A549 (cell line): ENCODE measurements around the gene MEA1. TPM values are rescaled to one million over a fixed set of nuclear protein-coding genes. Genes with fewer than 3 reads are reported as not detected.

Experiments
- ATAC-seq, 2 experiments: fragments of 200-7000 bp in 1 of 2; fragments of >200 bp in 1 of 2; cut with Nextera tagmentation in 1 of 2; cut with Tn5 transposase in 1 of 2; 3 replicates each; pipeline versions ENCODE4 v1.8.0 to v1.9.1; 2018 to 2020; ENCODE audit warnings: mild to moderate bottlenecking in 1 of 2, moderate library complexity in 1 of 2
- CTCF ChIA-PET: fragments of 300-600 bp; sonication (Branson Sonifier 250); formaldehyde crosslinking; extraction: SDS; loops from one replicate; lab custom pipeline; 2021; ENCODE audit warnings: antibody characterized with exemption, inconsistent platforms; lab: Yijun Ruan, JAX
- POLR2A ChIA-PET: fragments of 350-600 bp; formaldehyde crosslinking; extraction: SDS; loops from one replicate; lab custom pipeline; 2021; ENCODE audit warnings: antibody characterized with exemption, inconsistent platforms; lab: Yijun Ruan, JAX
- DNase-seq, 2 experiments: peaks; one replicate each; pipeline versions ENCODE4 v3.0.0 to v3.0.0-alpha.2; 2011 to 2016; ENCODE audit warnings: low read depth in 1 of 2, low spot score in 1 of 2
- FAIRE-seq: peaks from 2 replicates; lab custom pipeline; 2011; peaks lifted over from hg19 to GRCh38; lab: Jason Lieb, UNC
- H3K27ac ChIP-seq, 2 experiments: fragments of >200 bp; sonication (Bioruptor Twin); formaldehyde crosslinking; 3 replicates each; pipeline ENCODE4 v1.5.1; 2016 to 2017
- H3K4me1 ChIP-seq: fragments of >200 bp; sonication (Bioruptor Twin); formaldehyde crosslinking; 3 replicates; pipeline ENCODE4 v1.6.1; 2016
- H3K4me2 ChIP-seq: fragments of >200 bp; sonication (Bioruptor Twin); formaldehyde crosslinking; 3 replicates; pipeline ENCODE4 v1.6.1; 2016
- H3K4me3 ChIP-seq: fragments of >200 bp; sonication (Bioruptor Twin); formaldehyde crosslinking; 3 replicates; pipeline ENCODE4 v1.5.1; 2016
- H3K9me3 ChIP-seq: fragments of >200 bp; sonication (Bioruptor Twin); formaldehyde crosslinking; 3 replicates; pipeline ENCODE4 v1.6.1; 2016
- BHLHE40 ChIP-seq: IDR thresholded peaks from 2 replicates; pipeline ENCODE4 v1.6.1; 2012; ENCODE audit warnings: low read depth, low read length, inconsistent platforms
- CBX2 ChIP-seq: fragments of 200-600 bp; sonication (generic); IDR thresholded peaks from 2 replicates; pipeline ENCODE4 v1.6.1; 2016; ENCODE audit warnings: low read depth, mild to moderate bottlenecking, borderline replicate concordance
- CHD2 ChIP-seq: fragments of 150-350 bp; IDR thresholded peaks from 2 replicates; pipeline ENCODE4 v1.6.1; 2014; ENCODE audit warnings: low read length; ENCODE audit not compliant: partially characterized antibody
- EP300 ChIP-seq, 2 experiments: fragments of >200 bp; sonication (Bioruptor Twin); formaldehyde crosslinking; IDR thresholded peaks; 2 replicates in 1 of 2; 3 replicates in 1 of 2; pipeline ENCODE4 v1.6.1; 2016 to 2017
- FOSB ChIP-seq: fragments of 250-450 bp; sonication (Bioruptor Pico); IDR thresholded peaks from 2 replicates; pipeline ENCODE4 v1.5.0; 2020; ENCODE audit warnings: mild to moderate bottlenecking, moderate library complexity
- FOSL2 ChIP-seq, 2 experiments: fragments of 450-650 bp in 1 of 2; fragments of >200 bp in 1 of 2; sonication (Bioruptor Twin) in 1 of 2; formaldehyde crosslinking; IDR thresholded peaks; 2 replicates each; pipeline versions ENCODE4 v1.5.0 to v1.6.1; 2016 to 2020; ENCODE audit warnings: mild to moderate bottlenecking in 1 of 2, moderate library complexity in 1 of 2
- GATA3 ChIP-seq: IDR thresholded peaks from 2 replicates; pipeline ENCODE4 v1.6.1; 2012; ENCODE audit warnings: borderline replicate concordance
- HEYL ChIP-seq: fragments of 250-450 bp; sonication (Bioruptor Pico); IDR thresholded peaks from 2 replicates; pipeline ENCODE4 v1.8.0; 2021; ENCODE audit warnings: mild to moderate bottlenecking, moderate library complexity
- KDM1A ChIP-seq: fragments of 200-600 bp; sonication (generic); IDR thresholded peaks from 2 replicates; pipeline ENCODE4 v1.6.1; 2016; ENCODE audit warnings: low read depth, mild to moderate bottlenecking
- KDM5A ChIP-seq: fragments of 200-600 bp; sonication (generic); IDR thresholded peaks from 2 replicates; pipeline ENCODE4 v1.6.1; 2016; ENCODE audit warnings: antibody characterized with exemption, mild to moderate bottlenecking
- MAFK ChIP-seq: fragments of 450-650 bp; IDR thresholded peaks from 2 replicates; pipeline ENCODE4 v1.6.1; 2014; ENCODE audit not compliant: partially characterized antibody
- MYC ChIP-seq: IDR thresholded peaks from 2 replicates; pipeline ENCODE4 v1.6.1; 2012; ENCODE audit warnings: mild to moderate bottlenecking, inconsistent platforms, low read length, improper control_type of control experiment, borderline replicate concordance
- NPAS2 ChIP-seq: fragments of 250-450 bp; sonication (Bioruptor Pico); IDR thresholded peaks from 2 replicates; pipeline ENCODE4 v1.8.0; 2022; ENCODE audit warnings: mild to moderate bottlenecking, moderate library complexity, borderline replicate concordance
- NR3C1 ChIP-seq: fragments of >200 bp; sonication (Bioruptor Twin); formaldehyde crosslinking; IDR thresholded peaks from 3 replicates; pipeline ENCODE4 v1.6.1; 2017
- PHF8 ChIP-seq: fragments of 200-600 bp; sonication (generic); IDR thresholded peaks from 2 replicates; pipeline ENCODE4 v1.6.1; 2016; ENCODE audit warnings: low read depth, mild to moderate bottlenecking, antibody characterized with exemption, moderate library complexity, borderline replicate concordance
- RAD21 ChIP-seq, 2 experiments: fragments of >200 bp in 1 of 2; sonication (Bioruptor Twin) in 1 of 2; formaldehyde crosslinking in 1 of 2; IDR thresholded peaks in 1 of 2; conservative IDR thresholded peaks in 1 of 2; 2 replicates in 1 of 2; 3 replicates in 1 of 2; pipeline ENCODE4 v1.6.1; 2012 to 2018; ENCODE audit warnings: inconsistent platforms in 1 of 2
- RARB ChIP-seq: fragments of 250-450 bp; sonication (Bioruptor Pico); IDR thresholded peaks from 2 replicates; pipeline ENCODE4 v1.8.0; 2021; ENCODE audit warnings: mild to moderate bottlenecking, moderate library complexity
- RFX5 ChIP-seq: fragments of 450-650 bp; IDR thresholded peaks from 2 replicates; pipeline ENCODE4 v1.7.1; 2014; ENCODE audit warnings: antibody characterized with exemption, mild to moderate bottlenecking, moderate library complexity
- RNF2 ChIP-seq: fragments of 200-600 bp; sonication (generic); IDR thresholded peaks from 2 replicates; pipeline ENCODE4 v1.6.1; 2016; ENCODE audit warnings: low read depth, mild to moderate bottlenecking, antibody characterized with exemption, moderate library complexity, borderline replicate concordance
- TP53 ChIP-seq: fragments of 250-450 bp; sonication (Bioruptor Pico); IDR thresholded peaks from 2 replicates; pipeline ENCODE4 v1.5.0; 2021; ENCODE audit warnings: mild to moderate bottlenecking, moderate library complexity
- ZC3H11A ChIP-seq: fragments of 450-650 bp; IDR thresholded peaks from 2 replicates; pipeline ENCODE4 v1.6.1; 2014; ENCODE audit warnings: antibody characterized with exemption, mild to moderate bottlenecking
- ZNF302 ChIP-seq: fragments of 250-450 bp; sonication (Bioruptor Pico); IDR thresholded peaks from 2 replicates; pipeline ENCODE4 v1.9.0; 2021; ENCODE audit warnings: inconsistent platforms, mild to moderate bottlenecking, moderate library complexity
- ZSCAN20 ChIP-seq: fragments of 250-450 bp; sonication (Bioruptor Pico); IDR thresholded peaks from 2 replicates; pipeline ENCODE4 v1.8.0; 2022; ENCODE audit warnings: mild to moderate bottlenecking, moderate library complexity
- WGBS: methylation state at CpG from one replicate; pipeline ENCODE4 v1.1.6; 2017; ENCODE audit errors: missing lambda C conversion rate; 5-methylcytosine and 5-hydroxymethylcytosine counted together
- polyA plus RNA-seq, 4 experiments: library from polyadenylated mRNA; depleted of rRNA in 3 of 4; stranded (reverse); fragments of >200 nt; fragmentation: RNase III in 1 of 4; extraction: RNeasy Plus Mini Kit Qiagen cat#74134 plus additional on column Dnase treatment in 1 of 4; gene quantifications; 2 replicates in 3 of 4; 3 replicates in 1 of 4; pipeline ENCODE4 v1.2.3, GENCODE V29; 2011 to 2017
- TF ChIP-seq, protein P1 (sequence below): IDR thresholded peaks from 2 replicates; pipeline ENCODE4 v1.6.1; 2012; ENCODE audit warnings: low read depth, borderline replicate concordance
- TF ChIP-seq, protein P2 (sequence below): fragments of >200 bp; sonication (Bioruptor Twin); formaldehyde crosslinking; IDR thresholded peaks from 2 replicates; pipeline ENCODE4 v1.6.1; 2016
- TF ChIP-seq, protein P3 (sequence below): fragments of 200-600 bp; sonication (generic); IDR thresholded peaks from 2 replicates; pipeline ENCODE4 v1.6.1; 2016; ENCODE audit warnings: antibody characterized with exemption, mild to moderate bottlenecking, moderate library complexity
- TF ChIP-seq, protein P4 (sequence below): fragments of 250-450 bp; sonication (Bioruptor Pico); IDR thresholded peaks from 2 replicates; pipeline ENCODE4 v1.5.0; 2021; ENCODE audit warnings: mild to moderate bottlenecking, moderate library complexity, borderline replicate concordance
- TF ChIP-seq, protein P5 (sequence below): fragments of 450-650 bp; IDR thresholded peaks from 2 replicates; pipeline ENCODE4 v1.6.1; 2014; ENCODE audit warnings: antibody characterized with exemption
- TF ChIP-seq, protein P6 (sequence below): IDR thresholded peaks from 2 replicates; pipeline ENCODE4 v1.6.1; 2012

The MEA1 gene
- polyA plus RNA-seq, 2 of the 4 experiments (the other 2 are of a cell fraction): 58.6 to 94.3 TPM

DNA sequence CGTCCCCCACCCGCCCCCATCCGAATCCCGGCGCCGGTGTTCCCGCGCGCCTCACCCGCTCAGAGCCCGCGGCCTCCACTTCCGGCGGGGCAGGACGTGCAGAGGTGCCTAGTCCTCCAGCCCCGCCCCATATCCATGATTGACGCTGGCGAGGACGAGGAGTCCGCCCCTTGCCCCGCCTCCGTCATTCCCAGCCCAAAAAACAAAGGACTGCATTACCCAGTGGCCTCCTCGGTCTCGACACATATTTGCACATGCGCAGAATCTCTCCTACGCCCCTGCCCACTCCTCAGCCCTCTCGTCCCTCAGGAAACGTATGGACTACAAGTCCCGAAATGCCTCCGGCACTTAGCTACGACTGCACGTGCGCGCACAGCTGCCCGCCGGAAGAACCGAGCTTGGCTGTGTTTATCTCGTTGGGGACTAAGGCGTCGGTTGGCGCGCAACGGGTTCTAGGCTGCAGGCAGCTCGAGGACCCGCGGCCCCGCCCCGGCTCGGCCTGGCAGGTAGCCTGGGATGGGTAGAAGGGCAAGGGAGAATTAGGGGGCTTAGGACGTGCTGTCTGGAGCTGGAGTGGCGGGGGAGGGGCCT, at the start of gene MEA1, which contains the start of gene KLHDC3 (continued):
- TF ChIP-seq, protein P1, sequence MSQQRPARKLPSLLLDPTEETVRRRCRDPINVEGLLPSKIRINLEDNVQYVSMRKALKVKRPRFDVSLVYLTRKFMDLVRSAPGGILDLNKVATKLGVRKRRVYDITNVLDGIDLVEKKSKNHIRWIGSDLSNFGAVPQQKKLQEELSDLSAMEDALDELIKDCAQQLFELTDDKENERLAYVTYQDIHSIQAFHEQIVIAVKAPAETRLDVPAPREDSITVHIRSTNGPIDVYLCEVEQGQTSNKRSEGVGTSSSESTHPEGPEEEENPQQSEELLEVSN: 0 out of 2 replicates have a peak, but pooled peaks have one; percentile 28
- no peak for TF ChIP-seq PHF8
- TF ChIP-seq RFX5: no peak
- TF ChIP-seq, protein P2, sequence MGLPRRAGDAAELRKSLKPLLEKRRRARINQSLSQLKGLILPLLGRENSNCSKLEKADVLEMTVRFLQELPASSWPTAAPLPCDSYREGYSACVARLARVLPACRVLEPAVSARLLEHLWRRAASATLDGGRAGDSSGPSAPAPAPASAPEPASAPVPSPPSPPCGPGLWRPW: no peak
- TF ChIP-seq ZSCAN20: no peak
- TF ChIP-seq CBX2: no peak
- no peak for TF ChIP-seq KDM5A
- no peak for TF ChIP-seq EP300 (IDR thresholded peaks at IDR 0.05)
- TF ChIP-seq FOSL2 (IDR thresholded peaks at IDR 0.05): no peak
- TF ChIP-seq FOSL2 (CRISPR knock-in tag; IDR thresholded peaks at IDR 0.05): no peak
- TF ChIP-seq, protein P3, sequence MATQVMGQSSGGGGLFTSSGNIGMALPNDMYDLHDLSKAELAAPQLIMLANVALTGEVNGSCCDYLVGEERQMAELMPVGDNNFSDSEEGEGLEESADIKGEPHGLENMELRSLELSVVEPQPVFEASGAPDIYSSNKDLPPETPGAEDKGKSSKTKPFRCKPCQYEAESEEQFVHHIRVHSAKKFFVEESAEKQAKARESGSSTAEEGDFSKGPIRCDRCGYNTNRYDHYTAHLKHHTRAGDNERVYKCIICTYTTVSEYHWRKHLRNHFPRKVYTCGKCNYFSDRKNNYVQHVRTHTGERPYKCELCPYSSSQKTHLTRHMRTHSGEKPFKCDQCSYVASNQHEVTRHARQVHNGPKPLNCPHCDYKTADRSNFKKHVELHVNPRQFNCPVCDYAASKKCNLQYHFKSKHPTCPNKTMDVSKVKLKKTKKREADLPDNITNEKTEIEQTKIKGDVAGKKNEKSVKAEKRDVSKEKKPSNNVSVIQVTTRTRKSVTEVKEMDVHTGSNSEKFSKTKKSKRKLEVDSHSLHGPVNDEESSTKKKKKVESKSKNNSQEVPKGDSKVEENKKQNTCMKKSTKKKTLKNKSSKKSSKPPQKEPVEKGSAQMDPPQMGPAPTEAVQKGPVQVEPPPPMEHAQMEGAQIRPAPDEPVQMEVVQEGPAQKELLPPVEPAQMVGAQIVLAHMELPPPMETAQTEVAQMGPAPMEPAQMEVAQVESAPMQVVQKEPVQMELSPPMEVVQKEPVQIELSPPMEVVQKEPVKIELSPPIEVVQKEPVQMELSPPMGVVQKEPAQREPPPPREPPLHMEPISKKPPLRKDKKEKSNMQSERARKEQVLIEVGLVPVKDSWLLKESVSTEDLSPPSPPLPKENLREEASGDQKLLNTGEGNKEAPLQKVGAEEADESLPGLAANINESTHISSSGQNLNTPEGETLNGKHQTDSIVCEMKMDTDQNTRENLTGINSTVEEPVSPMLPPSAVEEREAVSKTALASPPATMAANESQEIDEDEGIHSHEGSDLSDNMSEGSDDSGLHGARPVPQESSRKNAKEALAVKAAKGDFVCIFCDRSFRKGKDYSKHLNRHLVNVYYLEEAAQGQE: no peak
- TF ChIP-seq, protein P4, sequence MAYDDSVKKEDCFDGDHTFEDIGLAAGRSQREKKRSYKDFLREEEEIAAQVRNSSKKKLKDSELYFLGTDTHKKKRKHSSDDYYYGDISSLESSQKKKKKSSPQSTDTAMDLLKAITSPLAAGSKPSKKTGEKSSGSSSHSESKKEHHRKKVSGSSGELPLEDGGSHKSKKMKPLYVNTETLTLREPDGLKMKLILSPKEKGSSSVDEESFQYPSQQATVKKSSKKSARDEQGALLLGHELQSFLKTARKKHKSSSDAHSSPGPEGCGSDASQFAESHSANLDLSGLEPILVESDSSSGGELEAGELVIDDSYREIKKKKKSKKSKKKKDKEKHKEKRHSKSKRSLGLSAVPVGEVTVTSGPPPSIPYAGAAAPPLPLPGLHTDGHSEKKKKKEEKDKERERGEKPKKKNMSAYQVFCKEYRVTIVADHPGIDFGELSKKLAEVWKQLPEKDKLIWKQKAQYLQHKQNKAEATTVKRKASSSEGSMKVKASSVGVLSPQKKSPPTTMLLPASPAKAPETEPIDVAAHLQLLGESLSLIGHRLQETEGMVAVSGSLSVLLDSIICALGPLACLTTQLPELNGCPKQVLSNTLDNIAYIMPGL: no peak
- TF ChIP-seq FOSB: no peak
- TF ChIP-seq RAD21 (conservative IDR thresholded peaks at IDR 0.05 in 1 of 2, IDR thresholded peaks at IDR 0.05 in 1 of 2): no peak
- TF ChIP-seq NR3C1: no peak
- no peak for TF ChIP-seq RNF2
- no peak for TF ChIP-seq KDM1A
- no peak for TF ChIP-seq RARB
- TF ChIP-seq ZC3H11A: no peak
- peak; percentile 33 for TF ChIP-seq MAFK
- TF ChIP-seq ZNF302 (CRISPR knock-in tag): no peak
- TF ChIP-seq, protein P5, sequence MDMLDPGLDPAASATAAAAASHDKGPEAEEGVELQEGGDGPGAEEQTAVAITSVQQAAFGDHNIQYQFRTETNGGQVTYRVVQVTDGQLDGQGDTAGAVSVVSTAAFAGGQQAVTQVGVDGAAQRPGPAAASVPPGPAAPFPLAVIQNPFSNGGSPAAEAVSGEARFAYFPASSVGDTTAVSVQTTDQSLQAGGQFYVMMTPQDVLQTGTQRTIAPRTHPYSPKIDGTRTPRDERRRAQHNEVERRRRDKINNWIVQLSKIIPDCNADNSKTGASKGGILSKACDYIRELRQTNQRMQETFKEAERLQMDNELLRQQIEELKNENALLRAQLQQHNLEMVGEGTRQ: peak; percentile 53

DNA sequence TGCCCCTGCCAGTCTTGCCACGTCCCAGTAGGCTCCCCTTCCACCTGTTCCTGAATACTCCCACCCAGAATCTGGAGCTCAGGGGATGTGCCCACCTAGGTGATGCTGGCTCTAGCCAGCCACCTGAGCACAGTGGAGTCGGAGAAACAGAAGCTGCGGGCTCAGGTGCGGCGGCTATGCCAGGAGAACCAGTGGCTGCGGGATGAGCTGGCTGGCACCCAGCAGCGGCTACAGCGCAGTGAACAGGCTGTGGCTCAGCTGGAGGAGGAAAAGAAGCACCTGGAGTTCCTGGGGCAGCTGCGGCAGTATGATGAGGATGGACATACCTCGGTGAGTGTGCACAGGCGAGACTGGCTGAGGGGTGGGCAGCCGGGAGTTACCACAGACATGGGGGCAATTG, 49.1 kb upstream of the MEA1 start:
- H3K27ac ChIP-seq: no peak overlapping the region
- H3K9me3 ChIP-seq: no peaks in the 10 kb centered on the region
- POLR2A ChIA-PET: interaction anchor here (1.4 kb wide), 1 partner anchor 9 kb away, joined by 4 read pairs; the partner anchor contains the start of gene CUL7
- no peak for TF ChIP-seq NPAS2 (CRISPR knock-in tag)
- no peak for TF ChIP-seq HEYL
- TF ChIP-seq RARB: no peak
- no peak for TF ChIP-seq CHD2
- TF ChIP-seq CBX2: no peak
- TF ChIP-seq BHLHE40: no peak
- TF ChIP-seq MYC: no peak
- TF ChIP-seq, protein P6, sequence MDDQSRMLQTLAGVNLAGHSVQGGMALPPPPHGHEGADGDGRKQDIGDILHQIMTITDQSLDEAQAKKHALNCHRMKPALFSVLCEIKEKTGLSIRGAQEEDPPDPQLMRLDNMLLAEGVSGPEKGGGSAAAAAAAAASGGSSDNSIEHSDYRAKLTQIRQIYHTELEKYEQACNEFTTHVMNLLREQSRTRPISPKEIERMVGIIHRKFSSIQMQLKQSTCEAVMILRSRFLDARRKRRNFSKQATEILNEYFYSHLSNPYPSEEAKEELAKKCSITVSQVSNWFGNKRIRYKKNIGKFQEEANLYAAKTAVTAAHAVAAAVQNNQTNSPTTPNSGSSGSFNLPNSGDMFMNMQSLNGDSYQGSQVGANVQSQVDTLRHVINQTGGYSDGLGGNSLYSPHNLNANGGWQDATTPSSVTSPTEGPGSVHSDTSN: no peak
- no peak for TF ChIP-seq TP53 (CRISPR knock-in tag)
- no peak for TF ChIP-seq GATA3
- no peak for FAIRE-seq
- DNase-seq: no peak
- 92% methylated on average over 12 of the region's 12 CpGs for WGBS
- H3K4me3 ChIP-seq: no peak overlapping the region
- no peak overlapping the region for H3K4me2 ChIP-seq
- CTCF ChIA-PET: interaction anchor here (1.2 kb wide), 1 partner anchor 18 kb away, joined by 3 read pairs; no protein-coding TSS in a partner anchor
- H3K4me1 ChIP-seq: peaks cover 13% of the 10 kb centered on the region
- ATAC-seq: no peak
